HepG2 (cell line): ENCODE results near the gene ZKSCAN4. TPM values are rescaled to one million over a fixed set of nuclear protein-coding genes. Genes with fewer than 3 reads are reported as not detected.

Experiments
- ATF4 ChIP-seq, 2 experiments: fragments of 450-650 bp in 1 of 2; sonication (generic) in 1 of 2; formaldehyde crosslinking; IDR thresholded peaks; 2 replicates each; pipeline versions ENCODE4 v1.5.0 to v1.8.0; 2020 to 2022; ENCODE audit warnings: mild to moderate bottlenecking in 1 of 2, missing genetic modification reagents in 1 of 2
- HNF1A ChIP-seq, 2 experiments: sonication (generic) in 1 of 2; formaldehyde crosslinking in 1 of 2; IDR thresholded peaks; 2 replicates each; pipeline versions ENCODE4 v1.4.0 to v1.6.1; 2016 to 2020; ENCODE audit warnings: borderline replicate concordance in 1 of 2, low read depth in 1 of 2, mild to moderate bottlenecking in 1 of 2, missing genetic modification reagents in 1 of 2
- KAT2B ChIP-seq: fragments of 150-350 bp; IDR thresholded peaks from 2 replicates; pipeline ENCODE4 v1.6.1; 2014; ENCODE audit warnings: low read depth, low read length, borderline replicate concordance
- MATR3 ChIP-seq: sonication (generic); formaldehyde crosslinking; IDR thresholded peaks from 2 replicates; pipeline ENCODE4 v1.4.0; 2020; ENCODE audit warnings: missing genetic modification reagents
- NFE2 ChIP-seq: sonication (generic); formaldehyde crosslinking; IDR thresholded peaks from 2 replicates; pipeline ENCODE4 v1.4.0; 2020; ENCODE audit warnings: missing genetic modification reagents
- NR2F6 ChIP-seq, 2 experiments: IDR thresholded peaks; 2 replicates each; pipeline ENCODE4 v1.6.1; 2016; ENCODE audit warnings: antibody characterized with exemption in 1 of 2, mild to moderate bottlenecking in 1 of 2
- PHF8 ChIP-seq: sonication (generic); formaldehyde crosslinking; IDR thresholded peaks from 2 replicates; pipeline ENCODE4 v1.5.0; 2020; ENCODE audit warnings: missing genetic modification reagents
- SALL1 ChIP-seq: sonication (generic); formaldehyde crosslinking; IDR thresholded peaks from 2 replicates; pipeline ENCODE4 v1.8.0; 2022; ENCODE audit warnings: mild to moderate bottlenecking, missing genetic modification reagents
- SOX13 ChIP-seq, 3 experiments: fragments of 450-650 bp in 1 of 3; sonication (generic) in 1 of 3; formaldehyde crosslinking in 1 of 3; IDR thresholded peaks in 2 of 3; conservative IDR thresholded peaks in 1 of 3; 2 replicates each; pipeline versions ENCODE4 v1.5.0 to v1.6.1; 2016 to 2020; ENCODE audit warnings: antibody characterized with exemption in 1 of 3, mild to moderate bottlenecking in 1 of 3, missing compliant biosample characterization in 1 of 3, missing genetic modification reagents in 1 of 3, moderate library complexity in 1 of 3
- ZNF253 ChIP-seq: sonication (generic); formaldehyde crosslinking; IDR thresholded peaks from 2 replicates; pipeline ENCODE4 v1.8.0; 2022; ENCODE audit warnings: mild to moderate bottlenecking, missing genetic modification reagents, borderline replicate concordance
- ZNF543 ChIP-seq: sonication (generic); formaldehyde crosslinking; IDR thresholded peaks from 2 replicates; pipeline ENCODE4 v1.4.0; 2020; ENCODE audit warnings: mild to moderate bottlenecking, missing genetic modification reagents
- ZNF644 ChIP-seq: IDR thresholded peaks from 2 replicates; pipeline ENCODE4 v1.6.1; 2016; ENCODE audit warnings: low read depth
- ZSCAN9 ChIP-seq: IDR thresholded peaks from 2 replicates; pipeline ENCODE4 v1.6.1; 2016; ENCODE audit warnings: borderline replicate concordance
- polyA plus RNA-seq, 8 experiments: library from polyadenylated mRNA; depleted of rRNA in 3 of 8; stranded (reverse) in 7 of 8; unstranded in 1 of 8; fragments of >200 nt; fragmentation: Illumina TruSeq in 4 of 8; extraction: Trizol in 4 of 8; gene quantifications; 2 replicates each; pipeline versions ENCODE4 v1.2.1 to v1.2.3, GENCODE V29; 2011 to 2016; ENCODE audit warnings: low read depth in 4 of 8, missing spikeins in 1 of 8, mixed read lengths in 1 of 8; ENCODE audit not compliant: insufficient read depth in 1 of 8
- total RNA-seq, 5 experiments: library from RNA; depleted of rRNA; stranded (reverse); fragments of >200 nt; fragmentation: Illumina TruSeq; extraction: Trizol; gene quantifications; 2 replicates each; pipeline ENCODE4 v1.2.3, GENCODE V29; 2016; ENCODE audit warnings: low read depth in 1 of 5
- TF ChIP-seq, protein P1 (sequence below), 2 experiments: IDR thresholded peaks; 2 replicates each; pipeline ENCODE4 v1.6.1; 2011 to 2012; ENCODE audit warnings: low read length in 2 of 2, borderline replicate concordance in 1 of 2, low read depth in 1 of 2, mild to moderate bottlenecking in 1 of 2, moderate library complexity in 1 of 2
- TF ChIP-seq, protein P2 (sequence below): sonication (generic); formaldehyde crosslinking; IDR thresholded peaks from 2 replicates; pipeline ENCODE4 v1.4.0; 2020; ENCODE audit warnings: low read depth, mild to moderate bottlenecking, missing genetic modification reagents

ZKSCAN4 gene
- total and polyA plus RNA-seq, 2 of the 13 experiments (the other 11 are each of a cell fraction or from before 2014, with no cell fraction given), result 2.9 to 7.8 TPM

DNA sequence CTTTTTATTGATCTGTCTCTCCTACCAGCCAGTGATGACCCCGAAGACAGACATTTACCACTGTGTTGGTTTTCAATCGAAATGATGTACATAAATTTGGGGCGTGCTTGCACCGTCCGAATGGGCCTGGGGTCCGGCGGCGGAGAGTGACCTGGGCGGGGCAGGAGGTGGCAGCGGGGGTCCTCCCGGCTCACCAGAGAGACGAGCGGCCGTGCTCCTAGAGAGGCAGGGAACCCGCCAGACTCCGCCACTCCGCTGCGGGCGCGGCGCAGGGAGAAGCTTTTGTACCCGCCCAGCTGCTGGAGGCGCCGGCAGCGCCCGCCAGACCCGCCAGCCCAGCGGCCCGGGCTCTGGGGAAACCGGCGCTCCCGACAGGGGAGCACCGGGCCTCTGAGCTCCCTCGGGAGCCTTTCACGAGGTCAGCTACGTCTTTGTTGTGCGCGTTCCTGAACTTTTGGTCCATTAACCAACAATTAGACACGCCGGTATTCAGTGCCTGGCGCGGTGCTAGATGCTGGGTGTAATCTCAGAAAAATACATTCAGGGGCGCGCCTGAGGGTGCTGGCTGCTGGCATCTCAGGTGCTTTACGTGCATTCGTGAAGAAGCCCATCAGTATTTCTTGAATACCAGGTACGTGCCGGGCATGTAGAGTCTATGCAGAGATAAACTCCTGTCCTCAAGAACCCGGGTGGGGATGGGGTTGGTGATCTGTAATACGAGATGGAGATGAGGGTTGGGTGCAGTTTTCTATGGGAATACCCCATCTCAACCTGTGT is 29.4 kb upstream of the ZKSCAN4 start, which contains the start of gene PGBD1 (continued):
- TF ChIP-seq HNF1A (IDR thresholded peaks at IDR 0.05; ENCODE audit: low read depth) (no peak), HNF1A (CRISPR knock-in tag; IDR thresholded peaks at IDR 0.05; ENCODE audit: borderline replicate concordance) (peak; percentile 35; the same call in 1 of the 2 replicates), ZSCAN9 (CRISPR knock-in tag) (peak; percentile 15; the same call in 1 of the 2 replicates), NR2F6 (IDR thresholded peaks at IDR 0.05) (no peak), NR2F6 (CRISPR knock-in tag; IDR thresholded peaks at IDR 0.05) (peak; percentile 50; the same call in 1 of the 2 replicates), NFE2 (CRISPR knock-in tag) (no peak), PHF8 (CRISPR knock-in tag) (peak; percentile 89), MATR3 (CRISPR knock-in tag) (no peak), SALL1 (CRISPR knock-in tag) (peak; percentile 80), KAT2B (no peak), ATF4 (CRISPR knock-in tag; IDR thresholded peaks at IDR 0.05) (0 out of 4 replicates have a peak, but pooled peaks of 1 of the 2 experiments have one; percentile 40), SOX13 (IDR thresholded peaks at IDR 0.05) (no peak), SOX13 (CRISPR knock-in tag; conservative IDR thresholded peaks at IDR 0.05 in 1 of 2, IDR thresholded peaks at IDR 0.05 in 1 of 2) (peak in 1 of 2 experiments; percentile 48; a peak in 1 of 4 replicates), ZNF543 (CRISPR knock-in tag) (peak; percentile 45; the same call in 1 of the 2 replicates), ZNF644 (CRISPR knock-in tag) (0 out of 2 replicates have a peak, but pooled peaks have one; percentile 20), ZNF253 (CRISPR knock-in tag) (no peak)
- TF ChIP-seq, protein P1, sequence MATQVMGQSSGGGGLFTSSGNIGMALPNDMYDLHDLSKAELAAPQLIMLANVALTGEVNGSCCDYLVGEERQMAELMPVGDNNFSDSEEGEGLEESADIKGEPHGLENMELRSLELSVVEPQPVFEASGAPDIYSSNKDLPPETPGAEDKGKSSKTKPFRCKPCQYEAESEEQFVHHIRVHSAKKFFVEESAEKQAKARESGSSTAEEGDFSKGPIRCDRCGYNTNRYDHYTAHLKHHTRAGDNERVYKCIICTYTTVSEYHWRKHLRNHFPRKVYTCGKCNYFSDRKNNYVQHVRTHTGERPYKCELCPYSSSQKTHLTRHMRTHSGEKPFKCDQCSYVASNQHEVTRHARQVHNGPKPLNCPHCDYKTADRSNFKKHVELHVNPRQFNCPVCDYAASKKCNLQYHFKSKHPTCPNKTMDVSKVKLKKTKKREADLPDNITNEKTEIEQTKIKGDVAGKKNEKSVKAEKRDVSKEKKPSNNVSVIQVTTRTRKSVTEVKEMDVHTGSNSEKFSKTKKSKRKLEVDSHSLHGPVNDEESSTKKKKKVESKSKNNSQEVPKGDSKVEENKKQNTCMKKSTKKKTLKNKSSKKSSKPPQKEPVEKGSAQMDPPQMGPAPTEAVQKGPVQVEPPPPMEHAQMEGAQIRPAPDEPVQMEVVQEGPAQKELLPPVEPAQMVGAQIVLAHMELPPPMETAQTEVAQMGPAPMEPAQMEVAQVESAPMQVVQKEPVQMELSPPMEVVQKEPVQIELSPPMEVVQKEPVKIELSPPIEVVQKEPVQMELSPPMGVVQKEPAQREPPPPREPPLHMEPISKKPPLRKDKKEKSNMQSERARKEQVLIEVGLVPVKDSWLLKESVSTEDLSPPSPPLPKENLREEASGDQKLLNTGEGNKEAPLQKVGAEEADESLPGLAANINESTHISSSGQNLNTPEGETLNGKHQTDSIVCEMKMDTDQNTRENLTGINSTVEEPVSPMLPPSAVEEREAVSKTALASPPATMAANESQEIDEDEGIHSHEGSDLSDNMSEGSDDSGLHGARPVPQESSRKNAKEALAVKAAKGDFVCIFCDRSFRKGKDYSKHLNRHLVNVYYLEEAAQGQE (IDR thresholded peaks at IDR 0.05; ENCODE audit: borderline replicate concordance in 1 of 2, low read depth in 1 of 2, low read length in 2 of 2), result peak in 1 of 2 experiments; percentile 65; a peak in 1 of 4 replicates
- TF ChIP-seq, protein P2, sequence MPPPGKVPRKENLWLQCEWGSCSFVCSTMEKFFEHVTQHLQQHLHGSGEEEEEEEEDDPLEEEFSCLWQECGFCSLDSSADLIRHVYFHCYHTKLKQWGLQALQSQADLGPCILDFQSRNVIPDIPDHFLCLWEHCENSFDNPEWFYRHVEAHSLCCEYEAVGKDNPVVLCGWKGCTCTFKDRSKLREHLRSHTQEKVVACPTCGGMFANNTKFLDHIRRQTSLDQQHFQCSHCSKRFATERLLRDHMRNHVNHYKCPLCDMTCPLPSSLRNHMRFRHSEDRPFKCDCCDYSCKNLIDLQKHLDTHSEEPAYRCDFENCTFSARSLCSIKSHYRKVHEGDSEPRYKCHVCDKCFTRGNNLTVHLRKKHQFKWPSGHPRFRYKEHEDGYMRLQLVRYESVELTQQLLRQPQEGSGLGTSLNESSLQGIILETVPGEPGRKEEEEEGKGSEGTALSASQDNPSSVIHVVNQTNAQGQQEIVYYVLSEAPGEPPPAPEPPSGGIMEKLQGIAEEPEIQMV (CRISPR knock-in tag), result peak; percentile 62; the same call in 1 of the 2 replicates
